Measurements from ENCODE around the gene TBC1D22A.

Gene TBC1D22A

GRCh38 chr22:46824980-46825544 lies 62.6 kb downstream of the TBC1D22A start:
- CTCF ChIA-PET = interaction anchor here (1.0 kb wide), 1 partner anchor 9 kb away, joined by 3 read pairs; no protein-coding TSS in a partner anchor
- TF ChIP-seq CTCF (IDR thresholded peaks at IDR 0.05; ENCODE audit: control extremely low read depth, extremely low read depth, low read depth, missing control alignments) = no peak
- POLR2A ChIA-PET = no interaction called here
- no peak for DNase-seq (ENCODE audit: extremely low spot score)

DNA sequence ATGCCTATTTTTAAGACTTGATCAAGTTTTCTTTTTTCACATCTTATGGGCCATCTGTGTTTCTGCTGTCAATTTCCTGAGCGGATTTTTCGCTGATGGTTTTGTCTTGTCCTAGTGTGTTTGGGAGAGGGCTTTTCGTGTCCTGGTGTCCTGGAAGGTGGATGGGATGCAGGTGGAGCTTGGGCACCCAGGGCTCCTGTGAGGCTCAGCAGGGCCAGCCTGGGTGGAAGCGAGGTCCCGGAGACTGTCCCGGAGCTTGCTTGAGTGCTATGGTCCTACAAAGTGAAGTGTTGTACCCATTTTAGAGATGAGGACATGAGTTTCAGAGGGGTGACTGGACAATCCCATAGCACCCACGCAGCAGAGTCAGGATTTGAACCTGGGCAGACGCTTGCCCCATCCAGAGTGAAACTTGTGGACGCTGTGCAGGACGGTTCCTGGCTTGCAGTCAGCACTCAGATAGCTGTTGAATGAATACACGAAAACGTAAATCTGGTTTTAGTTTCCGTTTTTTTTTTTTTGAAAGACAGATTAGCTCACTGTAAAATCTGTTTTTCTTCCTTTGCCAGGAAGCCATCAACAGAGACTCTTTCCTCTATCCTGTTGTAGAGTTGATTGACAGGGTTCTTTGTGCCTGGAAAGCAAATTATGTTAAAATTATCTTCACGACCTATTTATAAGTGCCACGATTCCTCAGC lies 64.1 kb downstream of the TBC1D22A start:
- CTCF ChIA-PET = interaction anchor here (0.9 to 1.3 kb wide), 3 partner anchors 10 to 28 kb away, joined by 3 to 5 read pairs (median 3); no protein-coding TSS in a partner anchor
- no peak for DNase-seq (ENCODE audit: extremely low spot score)
- TF ChIP-seq CTCF (IDR thresholded peaks at IDR 0.05; ENCODE audit: control extremely low read depth, extremely low read depth, low read depth, missing control alignments) = no peak
- POLR2A ChIA-PET = no interaction called here

GRCh38 chr22:46827136-46827780 lies 64.8 kb downstream of the TBC1D22A start:
- CTCF ChIA-PET = interaction anchor here (0.9 to 1.3 kb wide), 2 partner anchors 24 to 28 kb away, joined by 3 to 5 read pairs; no protein-coding TSS in a partner anchor
- no peak for TF ChIP-seq CTCF (IDR thresholded peaks at IDR 0.05; ENCODE audit: control extremely low read depth, extremely low read depth, low read depth, missing control alignments)
- POLR2A ChIA-PET = no interaction called here
- DNase-seq (ENCODE audit: extremely low spot score) = no peak

DNA sequence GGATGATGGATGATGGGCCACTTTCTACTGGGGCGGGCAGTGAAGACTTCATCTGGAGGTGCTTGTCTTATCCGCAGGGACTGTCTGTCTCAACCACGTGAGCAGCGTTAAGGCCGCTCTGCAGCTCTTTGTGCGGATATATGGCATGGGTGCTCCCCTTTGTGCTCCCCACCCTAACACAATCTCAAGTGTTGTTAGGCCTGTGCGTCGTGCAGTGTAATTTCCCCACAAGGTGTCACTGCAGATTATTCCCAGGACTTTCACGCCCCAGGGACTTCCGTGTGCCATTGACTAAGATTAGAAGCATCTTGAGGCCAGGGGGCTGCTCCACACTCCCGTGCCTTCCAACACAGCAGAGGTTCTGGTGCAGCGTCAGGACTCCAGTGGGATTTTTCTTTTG lies 65.3 kb downstream of the TBC1D22A start:
- DNase-seq (ENCODE audit: extremely low spot score) = no peak
- ChIA-PET CTCF (interaction anchor here (1.3 kb wide), 1 partner anchor 29 kb away, joined by 5 read pairs; no protein-coding TSS in a partner anchor), POLR2A (no interaction called here)
- TF ChIP-seq CTCF (IDR thresholded peaks at IDR 0.05; ENCODE audit: control extremely low read depth, extremely low read depth, low read depth, missing control alignments) = no peak

- POLR2A ChIA-PET = no interaction called here
- TF ChIP-seq CTCF (IDR thresholded peaks at IDR 0.05; ENCODE audit: control extremely low read depth, extremely low read depth, low read depth, missing control alignments) = no peak
- CTCF ChIA-PET = interaction anchor here (1.0 kb wide), 1 partner anchor 26 kb away, joined by 3 read pairs; no protein-coding TSS in a partner anchor
- no peak for DNase-seq (ENCODE audit: extremely low spot score)
Measured at GRCh38 chr22:46828323-46828900, 66.0 kb downstream of the TBC1D22A start.

DNA sequence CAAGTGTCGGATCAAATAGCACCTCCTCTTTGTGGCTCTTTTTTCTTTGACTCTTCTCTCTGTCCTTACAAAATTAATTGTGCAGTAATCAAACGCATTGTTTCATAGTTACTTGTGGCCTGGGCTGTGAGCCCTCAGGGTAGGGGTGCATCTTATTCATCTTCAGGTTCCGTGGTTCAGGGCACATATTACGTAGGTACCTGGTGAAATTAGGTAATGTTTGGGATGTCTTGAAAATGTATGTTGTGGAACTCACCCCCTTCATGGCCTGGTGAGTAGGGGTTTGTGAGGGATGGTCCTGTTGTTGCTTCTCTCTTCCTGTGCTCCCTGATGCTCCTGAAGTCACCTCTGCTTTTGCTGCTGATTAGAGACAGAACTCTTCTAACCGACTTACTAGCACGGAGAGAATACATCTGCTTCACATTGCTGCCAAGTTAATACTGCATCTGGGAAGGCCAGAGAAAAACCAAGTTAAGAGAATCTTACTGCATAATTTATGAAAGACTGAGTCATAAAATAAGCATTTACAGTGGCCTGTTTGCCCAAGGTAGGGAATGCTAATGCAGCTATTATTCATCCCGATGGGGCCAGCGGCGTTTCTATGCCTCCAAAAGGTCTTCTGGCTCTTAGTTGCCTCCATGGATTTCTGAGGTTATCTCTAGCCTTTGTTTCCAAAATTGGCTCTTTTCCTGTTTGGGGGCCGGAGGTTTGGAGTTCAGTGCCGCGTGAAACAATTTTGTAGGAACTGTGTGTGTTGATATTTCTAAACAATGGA lies 66.9 kb downstream of the TBC1D22A start:
- CTCF ChIA-PET = interaction anchor here (1.0 kb wide), 1 partner anchor 27 kb away, joined by 3 read pairs; no protein-coding TSS in a partner anchor
- TF ChIP-seq CTCF (IDR thresholded peaks at IDR 0.05; ENCODE audit: control extremely low read depth, extremely low read depth, low read depth, missing control alignments) = no peak
- DNase-seq (ENCODE audit: extremely low spot score) = no peak
- POLR2A ChIA-PET = no interaction called here
